ENCODE results near the gene INHBA.

INHBA gene

DNA sequence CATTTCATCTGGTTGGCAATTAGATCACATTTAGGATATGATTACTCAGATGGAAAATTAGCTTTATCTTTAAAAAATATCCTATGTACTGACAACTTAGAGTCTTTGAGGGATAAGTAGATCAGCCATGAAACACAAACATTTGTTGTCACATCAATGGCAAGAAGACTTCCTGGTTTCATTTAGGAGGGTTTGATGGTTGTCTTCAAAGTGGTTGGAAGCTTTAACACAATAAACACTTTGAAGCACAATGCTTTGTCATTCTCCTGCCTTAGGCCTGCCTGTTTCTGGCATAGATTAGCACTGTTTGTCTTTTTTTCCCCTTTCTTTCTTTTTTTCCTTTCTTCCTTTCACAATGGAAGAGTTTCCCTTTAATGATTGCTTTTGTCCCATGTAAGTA is 20.5 kb downstream of the INHBA start:
- FAIRE-seq (no peak), DNase-seq (ENCODE audit: insufficient read length) (no peak)
- TF ChIP-seq TAF1 (IDR thresholded peaks at IDR 0.05; ENCODE audit: borderline replicate concordance, low read depth, low read length) (no peak), POLR2AphosphoS5 (IDR thresholded peaks at IDR 0.05; ENCODE audit: low read depth, low read length) (no peak), POLR2A (IDR thresholded peaks at IDR 0.05; ENCODE audit: low read depth, low read length) (no peak)

GRCh38 chr7:41679566-41679965 is 23.3 kb downstream of the INHBA start:
- DNase-seq (ENCODE audit: insufficient read length) (no peak), FAIRE-seq (no peak)
- TF ChIP-seq POLR2AphosphoS5 (IDR thresholded peaks at IDR 0.05; ENCODE audit: low read depth, low read length) (no peak), TAF1 (IDR thresholded peaks at IDR 0.05; ENCODE audit: borderline replicate concordance, low read depth, low read length) (no peak), POLR2A (IDR thresholded peaks at IDR 0.05; ENCODE audit: low read depth, low read length) (no peak)

GRCh38 chr7:41674505-41675023 is 28.3 kb downstream of the INHBA start:
- FAIRE-seq (no peak), DNase-seq (ENCODE audit: insufficient read length) (no peak)
- TF ChIP-seq POLR2A (IDR thresholded peaks at IDR 0.05; ENCODE audit: low read depth, low read length), result no peak
- TF ChIP-seq POLR2AphosphoS5 (IDR thresholded peaks at IDR 0.05; ENCODE audit: low read depth, low read length), result no peak
- TF ChIP-seq TAF1 (IDR thresholded peaks at IDR 0.05; ENCODE audit: borderline replicate concordance, low read depth, low read length), result no peak

- FAIRE-seq, result no peak
- TF ChIP-seq TAF1 (IDR thresholded peaks at IDR 0.05; ENCODE audit: borderline replicate concordance, low read depth, low read length) (no peak), POLR2A (IDR thresholded peaks at IDR 0.05; ENCODE audit: low read depth, low read length) (no peak), POLR2AphosphoS5 (IDR thresholded peaks at IDR 0.05; ENCODE audit: low read depth, low read length) (no peak)
- no peak for DNase-seq (ENCODE audit: insufficient read length)
Measured at GRCh38 chr7:41661596-41661995, 41.3 kb downstream of the INHBA start.

GRCh38 chr7:41659539-41659938 is 43.4 kb downstream of the INHBA start:
- DNase-seq (ENCODE audit: insufficient read length) (no peak), FAIRE-seq (no peak)
- TF ChIP-seq POLR2A (IDR thresholded peaks at IDR 0.05; ENCODE audit: low read depth, low read length), result no peak
- TF ChIP-seq TAF1 (IDR thresholded peaks at IDR 0.05; ENCODE audit: borderline replicate concordance, low read depth, low read length), result no peak
- no peak for TF ChIP-seq POLR2AphosphoS5 (IDR thresholded peaks at IDR 0.05; ENCODE audit: low read depth, low read length)

DNA sequence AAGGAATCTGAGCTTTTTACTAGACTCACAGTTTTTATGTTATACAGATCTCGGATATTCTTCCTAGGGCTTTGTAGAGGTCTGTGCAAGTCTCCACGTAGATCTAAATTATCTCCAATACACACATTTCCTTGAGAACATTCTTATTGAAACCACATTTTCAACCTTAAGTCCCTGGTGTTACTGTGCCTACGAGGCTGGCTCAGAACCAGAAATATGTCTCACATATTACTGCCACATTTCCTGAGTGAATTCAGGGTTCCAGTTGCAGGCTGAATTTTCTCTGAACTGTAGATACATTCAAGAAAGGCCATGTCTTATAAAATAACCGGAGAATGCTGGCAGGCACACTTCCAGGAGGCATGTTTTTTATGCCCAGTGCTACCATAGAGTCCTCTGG is 46.5 kb downstream of the INHBA start:
- no peak for TF ChIP-seq POLR2A (IDR thresholded peaks at IDR 0.05; ENCODE audit: low read depth, low read length)
- no peak for TF ChIP-seq TAF1 (IDR thresholded peaks at IDR 0.05; ENCODE audit: borderline replicate concordance, low read depth, low read length)
- TF ChIP-seq POLR2AphosphoS5 (IDR thresholded peaks at IDR 0.05; ENCODE audit: low read depth, low read length), result no peak
- DNase-seq (ENCODE audit: insufficient read length), result no peak
- FAIRE-seq, result no peak

- FAIRE-seq (no peak), DNase-seq (ENCODE audit: insufficient read length) (no peak)
- TF ChIP-seq POLR2AphosphoS5 (IDR thresholded peaks at IDR 0.05; ENCODE audit: low read depth, low read length) (no peak), TAF1 (IDR thresholded peaks at IDR 0.05; ENCODE audit: borderline replicate concordance, low read depth, low read length) (no peak), POLR2A (IDR thresholded peaks at IDR 0.05; ENCODE audit: low read depth, low read length) (no peak)
Measured at GRCh38 chr7:41655426-41655825, 47.5 kb downstream of the INHBA start.

- no peak for TF ChIP-seq TAF1 (IDR thresholded peaks at IDR 0.05; ENCODE audit: borderline replicate concordance, low read depth, low read length)
- TF ChIP-seq POLR2AphosphoS5 (IDR thresholded peaks at IDR 0.05; ENCODE audit: low read depth, low read length), result no peak
- TF ChIP-seq POLR2A (IDR thresholded peaks at IDR 0.05; ENCODE audit: low read depth, low read length), result no peak
- no peak for FAIRE-seq
- DNase-seq (ENCODE audit: insufficient read length), result no peak
Measured at GRCh38 chr7:41652267-41652666, 50.6 kb downstream of the INHBA start.

DNA sequence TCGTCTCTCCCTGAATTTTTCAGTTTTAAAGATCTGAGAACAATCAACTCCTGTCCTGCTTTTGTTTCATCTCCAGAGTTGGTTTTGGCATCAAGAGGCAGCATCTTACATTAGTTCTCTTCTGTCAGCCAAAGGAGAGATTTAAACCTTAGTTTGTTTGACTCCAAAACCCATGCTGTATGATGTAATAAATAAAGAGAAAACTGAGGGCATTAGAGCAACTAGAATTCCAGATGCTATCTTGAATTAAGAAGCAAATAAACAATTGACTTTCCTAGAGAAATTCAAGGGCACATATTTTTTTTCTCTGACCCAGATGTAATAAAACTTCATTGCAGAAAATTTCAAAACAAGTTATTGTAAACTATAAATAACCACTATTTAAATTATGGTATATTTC is 54.4 kb downstream of the INHBA start:
- TF ChIP-seq POLR2A (IDR thresholded peaks at IDR 0.05; ENCODE audit: low read depth, low read length) (no peak), TAF1 (IDR thresholded peaks at IDR 0.05; ENCODE audit: borderline replicate concordance, low read depth, low read length) (no peak), POLR2AphosphoS5 (IDR thresholded peaks at IDR 0.05; ENCODE audit: low read depth, low read length) (no peak)
- FAIRE-seq (no peak), DNase-seq (ENCODE audit: insufficient read length) (no peak)

DNA sequence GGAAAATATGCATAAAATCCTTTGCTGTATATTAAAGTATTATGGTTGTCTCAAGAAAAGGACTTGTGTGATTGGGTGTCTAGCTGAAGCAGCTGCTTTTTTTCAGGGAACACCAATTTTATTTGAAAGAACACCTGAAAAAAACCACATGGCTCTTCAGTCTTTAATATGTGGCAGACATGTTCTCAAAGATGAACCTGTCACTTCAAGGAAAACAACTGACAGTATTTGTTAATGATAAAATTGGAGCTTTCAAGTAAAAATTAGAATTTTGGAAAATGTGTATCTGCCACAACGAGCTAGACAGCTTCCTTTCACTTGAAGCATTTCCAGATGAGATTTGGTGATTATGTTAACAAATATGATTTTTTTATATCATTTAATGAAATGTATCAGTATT is 59.3 kb downstream of the INHBA start:
- no peak for TF ChIP-seq POLR2A (IDR thresholded peaks at IDR 0.05; ENCODE audit: low read depth, low read length)
- TF ChIP-seq POLR2AphosphoS5 (IDR thresholded peaks at IDR 0.05; ENCODE audit: low read depth, low read length), result no peak
- no peak for TF ChIP-seq TAF1 (IDR thresholded peaks at IDR 0.05; ENCODE audit: borderline replicate concordance, low read depth, low read length)
- DNase-seq (ENCODE audit: insufficient read length) (no peak), FAIRE-seq (no peak)

GRCh38 chr7:41641665-41642014 is 61.2 kb downstream of the INHBA start:
- DNase-seq (ENCODE audit: insufficient read length) (no peak), FAIRE-seq (no peak)
- TF ChIP-seq POLR2AphosphoS5 (IDR thresholded peaks at IDR 0.05; ENCODE audit: low read depth, low read length) (no peak), POLR2A (IDR thresholded peaks at IDR 0.05; ENCODE audit: low read depth, low read length) (no peak), TAF1 (IDR thresholded peaks at IDR 0.05; ENCODE audit: borderline replicate concordance, low read depth, low read length) (no peak)

GRCh38 chr7:41641011-41641664 is 61.8 kb downstream of the INHBA start:
- DNase-seq (ENCODE audit: insufficient read length), result no peak
- no peak for FAIRE-seq
- TF ChIP-seq POLR2A (IDR thresholded peaks at IDR 0.05; ENCODE audit: low read depth, low read length) (no peak), TAF1 (IDR thresholded peaks at IDR 0.05; ENCODE audit: borderline replicate concordance, low read depth, low read length) (no peak), POLR2AphosphoS5 (IDR thresholded peaks at IDR 0.05; ENCODE audit: low read depth, low read length) (no peak)

Measured in GM12892 (cell line).